T47D (cell line): ENCODE data around the gene NPEPL1.
"Not testable (repeated sequence)": the region's sequence is repeated elsewhere in the genome, so short reads cannot be mapped to it uniquely, and the experiment has no call there.

Source experiments
- DNase-seq, 2 experiments: peaks; one replicate each; pipeline versions ENCODE4 v3.0.0 to v3.0.0-alpha.2; 2011 to 2012; ENCODE audit warnings: low read depth in 1 of 2, low spot score in 1 of 2
- JUND ChIP-seq: IDR thresholded peaks from 2 replicates; pipeline ENCODE4 v1.6.1; 2012; ENCODE audit warnings: low read depth
- in situ Hi-C: cut with HindIII; loops from 2 replicates; pipeline ENCODE4 v1.10.0; 2016; ENCODE audit warnings: low sequenced_read_pairs, low pct_unique_long_range_greater_than_20kb

NPEPL1 gene

DNA sequence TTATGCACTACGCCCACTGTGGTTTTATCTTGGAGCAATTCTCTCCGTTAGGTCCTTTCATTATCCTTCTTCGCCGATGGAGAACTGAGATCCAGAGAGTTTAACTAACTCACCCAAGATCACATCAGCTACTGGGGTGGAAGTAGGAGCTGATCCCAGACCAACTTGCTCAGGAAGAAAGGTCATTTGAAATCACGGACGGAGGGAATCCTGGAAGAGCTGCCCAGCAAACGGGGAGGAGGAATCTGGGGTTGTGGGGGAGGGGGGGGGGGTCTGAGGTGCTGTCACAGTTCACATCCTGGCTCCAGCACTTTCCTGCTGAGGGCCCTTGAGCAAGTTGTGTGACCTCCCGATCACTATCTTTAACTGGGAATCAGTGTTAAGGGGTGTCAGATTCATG is 62.0 kb downstream of the NPEPL1 start:
- DNase-seq: no peak
- TF ChIP-seq JUND: no peak
- in situ Hi-C loops: no loop called here

DNA sequence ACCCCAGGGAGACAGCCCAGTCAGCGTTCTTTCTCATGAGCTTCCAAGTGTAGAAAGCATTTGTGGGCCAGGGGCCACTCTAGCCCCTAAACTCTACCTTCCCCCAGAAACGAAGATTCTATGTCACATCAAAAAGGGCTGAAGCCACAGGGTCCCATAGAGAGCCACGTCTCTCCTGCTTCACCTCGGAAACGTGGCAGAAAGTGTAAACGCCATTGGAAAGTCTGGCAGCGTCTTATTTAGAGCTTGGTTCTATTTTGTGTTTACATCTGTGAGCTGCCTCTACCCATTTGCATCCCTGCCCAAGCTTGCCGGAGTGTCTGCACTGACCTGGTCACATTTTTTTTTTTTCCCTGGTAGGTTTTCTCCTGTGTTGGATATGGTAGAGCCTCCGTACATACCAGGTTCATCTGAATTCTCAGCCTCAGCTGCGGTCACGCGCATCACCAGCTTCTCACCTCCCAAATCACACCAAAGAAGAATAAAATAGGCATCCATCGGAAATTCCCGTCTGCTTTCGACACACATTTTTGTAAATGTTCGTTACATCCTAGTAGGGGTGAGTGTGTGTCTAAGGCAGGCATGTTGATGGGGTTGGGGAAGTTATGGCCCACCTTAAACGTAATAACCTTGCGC is 62.6 kb downstream of the NPEPL1 start:
- DNase-seq: no peak
- in situ Hi-C loops: no loop called here
- no peak for TF ChIP-seq JUND

DNA sequence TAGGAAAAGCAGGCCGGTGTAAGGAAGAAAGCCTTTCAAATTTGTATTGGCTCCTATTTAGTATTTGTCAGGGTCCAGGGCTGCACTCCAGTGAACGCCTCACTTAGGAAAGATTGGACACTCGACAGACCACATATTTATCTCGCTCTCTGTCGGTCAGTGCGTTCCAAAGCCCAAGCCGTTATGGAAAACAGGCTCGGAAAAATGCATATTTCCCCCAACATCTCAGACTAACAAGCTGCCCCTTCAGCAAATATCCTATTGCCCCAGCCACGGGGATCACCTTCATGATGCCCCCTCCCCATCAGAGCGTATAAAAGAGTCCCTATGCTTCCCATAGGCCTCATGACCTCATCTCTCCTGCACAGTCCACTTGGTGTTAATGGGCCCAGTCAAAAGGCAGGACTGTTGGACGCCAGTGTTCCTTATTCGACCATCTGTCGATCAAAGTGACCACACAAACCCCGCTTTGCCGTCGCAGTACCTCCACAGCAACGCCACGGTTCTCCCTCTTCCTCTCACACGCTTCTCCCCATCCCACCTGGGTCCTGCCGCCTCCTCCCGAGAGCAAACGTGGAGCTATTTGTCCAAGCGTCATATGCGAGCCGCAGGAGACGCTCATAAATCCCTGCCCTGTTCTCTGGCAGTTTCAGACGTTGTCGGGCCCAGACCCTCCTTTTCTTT is 63.3 kb downstream of the NPEPL1 start:
- in situ Hi-C loops: no loop called here
- TF ChIP-seq JUND: no peak
- DNase-seq: no peak

DNA sequence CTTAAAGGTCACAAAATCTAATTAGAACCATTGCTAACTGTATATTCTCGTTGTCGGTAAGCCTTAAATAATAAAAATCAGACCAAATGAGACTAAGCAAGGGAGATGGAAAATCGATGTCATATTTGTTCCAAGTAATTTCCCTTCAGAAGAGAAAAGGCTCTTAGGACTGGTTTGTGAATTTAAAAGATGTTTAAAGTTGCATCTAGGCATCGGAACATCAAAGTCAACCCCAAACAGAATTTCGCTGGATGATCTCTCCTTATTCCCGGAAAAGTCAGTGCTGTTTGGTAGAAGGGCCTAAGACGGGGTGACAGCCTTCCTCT is 63.8 kb downstream of the NPEPL1 start:
- no peak for TF ChIP-seq JUND
- DNase-seq: no peak
- in situ Hi-C loops: no loop called here

DNA sequence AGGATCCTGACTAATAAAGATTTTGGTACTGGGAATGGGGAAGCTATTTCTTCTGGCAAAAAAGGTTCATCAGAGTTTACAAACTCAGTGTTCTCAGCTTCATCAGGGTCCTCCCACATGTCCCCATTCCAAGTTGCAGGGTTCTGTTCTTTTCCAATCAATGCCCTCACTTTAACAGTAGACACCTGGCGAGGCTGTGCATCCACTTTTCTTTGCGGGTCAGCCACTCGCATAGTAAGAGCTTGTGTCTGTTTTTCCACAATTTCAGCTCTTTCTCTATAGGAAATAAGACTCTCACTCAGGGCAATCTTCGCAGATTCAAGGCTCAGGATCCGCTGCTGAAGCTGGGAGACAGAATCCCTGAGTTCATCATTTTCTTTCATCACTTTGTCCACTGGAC is 65.0 kb downstream of the NPEPL1 start:
- in situ Hi-C loops, DNase-seq: not testable (repeated sequence)

DNA sequence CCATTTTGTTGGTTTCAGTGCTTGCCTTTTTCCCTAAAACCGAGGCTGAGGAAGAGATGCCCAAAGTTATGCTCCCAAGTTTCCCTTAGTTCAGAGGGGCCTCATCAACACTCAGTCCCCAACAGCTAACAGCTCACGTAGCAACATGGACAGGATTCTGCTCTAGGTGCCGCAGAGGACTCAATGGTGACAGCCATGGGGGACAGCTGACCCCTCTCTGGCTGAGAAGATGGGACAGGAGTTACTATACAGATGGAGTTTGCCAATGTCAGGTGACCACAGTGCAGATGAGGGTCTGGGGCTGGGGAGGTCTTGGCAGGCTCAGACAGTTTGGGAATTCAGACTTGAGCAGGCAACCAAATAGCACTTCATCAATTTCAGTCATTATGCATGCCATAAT is 67.3 kb downstream of the NPEPL1 start:
- in situ Hi-C loops: no loop called here
- DNase-seq: no peak
- no peak for TF ChIP-seq JUND

DNA sequence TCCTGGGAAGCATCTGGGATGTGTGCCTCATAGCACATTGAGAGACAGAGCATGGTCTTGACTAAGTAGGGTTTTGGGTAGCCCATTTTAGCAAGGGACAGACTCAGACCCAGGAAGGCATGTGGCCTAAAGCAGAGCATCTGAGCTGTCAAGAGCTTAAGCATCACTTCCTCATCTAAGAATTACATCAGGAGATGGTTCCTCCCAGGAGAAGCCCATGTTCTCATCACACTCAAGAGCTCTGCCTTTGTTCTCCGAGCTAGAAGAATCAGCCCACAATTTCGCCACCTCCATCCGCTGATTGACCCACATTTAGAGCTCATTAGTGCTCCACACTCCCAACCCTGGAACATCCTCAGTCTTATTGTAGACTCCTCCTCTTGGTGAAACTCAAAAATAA is 68.3 kb downstream of the NPEPL1 start:
- no peak for DNase-seq
- in situ Hi-C loops: no loop called here
- no peak for TF ChIP-seq JUND

DNA sequence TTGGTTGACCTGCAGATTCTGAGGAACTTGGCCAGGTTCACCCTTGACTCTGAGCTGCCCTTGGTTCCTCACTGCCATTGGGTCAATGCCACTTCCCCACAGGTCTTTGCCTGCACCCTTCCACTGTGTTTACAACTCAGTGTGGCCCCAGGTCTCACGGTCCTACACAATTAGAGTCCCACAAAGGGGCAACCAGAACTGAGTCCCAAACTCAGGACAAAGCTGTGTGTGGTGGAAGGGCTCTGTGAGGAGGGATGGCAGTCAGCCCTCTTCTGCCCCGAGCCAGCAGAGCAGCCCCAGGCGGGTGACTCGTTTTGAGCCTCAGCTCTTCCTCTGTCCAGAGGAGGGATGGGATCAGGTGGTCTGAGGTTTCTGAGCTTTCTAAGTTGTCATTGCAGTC is 69.5 kb downstream of the NPEPL1 start:
- no peak for TF ChIP-seq JUND
- no peak for DNase-seq
- in situ Hi-C loops: no loop called here

DNA sequence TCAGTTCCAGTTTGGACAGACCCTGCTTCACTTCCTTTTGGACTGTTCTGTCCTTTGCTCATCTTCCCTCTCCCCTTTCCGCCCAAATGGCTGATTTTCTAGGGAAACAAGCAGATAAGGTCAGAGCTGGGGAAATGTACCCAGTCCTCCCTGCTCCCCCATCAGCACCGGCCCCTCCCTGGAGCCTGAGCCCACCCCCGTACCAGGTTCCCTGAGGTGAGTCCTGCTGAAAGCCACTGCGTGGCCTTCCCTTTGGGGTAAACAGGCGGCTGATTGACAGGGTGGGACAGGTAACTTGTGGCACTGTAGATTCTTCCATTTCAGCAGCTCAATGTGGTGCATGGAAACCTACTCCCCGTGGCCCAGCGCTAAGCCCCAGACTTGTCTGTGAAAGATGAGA is 70.5 kb downstream of the NPEPL1 start:
- DNase-seq: no peak
- in situ Hi-C loops: no loop called here
- no peak for TF ChIP-seq JUND
